Natural killer cell (primary cell): Measurements from ENCODE around the gene PLD2. TPM values are rescaled to one million over a fixed set of nuclear protein-coding genes. Genes with fewer than 3 reads are reported as not detected.
A peak's percentile ranks its signal among the peaks of the same experiment; 100 is the strongest.

Experiments used
- ATAC-seq, 3 donors: fragments of 150-1000 bp in 2 of 3; fragments of 200-7000 bp in 1 of 3; cut with Tn5 transposase; 1 replicate in 1 of 3; 2 replicates in 2 of 3; pipeline ENCODE4 v1.10.0; 2021; ENCODE audit warnings: mild to moderate bottlenecking in 2 of 3, moderate library complexity in 2 of 3
- DNase-seq, 2 donors: peaks; one replicate each; pipeline versions ENCODE4 v3.0.0 to v3.0.0-alpha.2; 2013 to 2021; ENCODE audit warnings: mixed read lengths in 1 of 2
- H3K27ac ChIP-seq: one replicate; pipeline ENCODE4 v1.5.1; 2013; ENCODE audit warnings: mild to moderate bottlenecking, low read length
- H3K27me3 ChIP-seq: one replicate; pipeline ENCODE4 v1.6.1; 2013; ENCODE audit warnings: low read length; ENCODE audit not compliant: control insufficient read depth, insufficient read depth
- H3K36me3 ChIP-seq: one replicate; pipeline ENCODE4 v1.6.1; 2013; ENCODE audit warnings: low read length; ENCODE audit not compliant: control insufficient read depth, insufficient read depth
- H3K4me1 ChIP-seq: one replicate; pipeline ENCODE4 v1.6.1; 2013; ENCODE audit warnings: low read length; ENCODE audit not compliant: control insufficient read depth, insufficient read depth
- H3K4me3 ChIP-seq: one replicate; pipeline ENCODE4 v1.5.1; 2013; ENCODE audit warnings: low read length
- H3K9me3 ChIP-seq: one replicate; pipeline ENCODE4 v1.6.1; 2013; ENCODE audit warnings: low read length; ENCODE audit not compliant: control insufficient read depth, insufficient read depth
- H3K27ac Mint-ChIP-seq, 2 donors: one replicate each; pipeline ENCODE4 v1.8.0; 2022; ENCODE audit warnings: mild to moderate bottlenecking in 2 of 2, mixed read lengths in 2 of 2, moderate library complexity in 1 of 2
- H3K27me3 Mint-ChIP-seq, 2 donors: one replicate each; pipeline ENCODE4 v1.8.0; 2022; ENCODE audit warnings: low read depth in 2 of 2, mixed read lengths in 2 of 2
- H3K36me3 Mint-ChIP-seq: one replicate; pipeline ENCODE4 v1.8.0; 2022; ENCODE audit warnings: mixed read lengths
- H3K4me1 Mint-ChIP-seq, 2 donors: one replicate each; pipeline ENCODE4 v1.8.0; 2022; ENCODE audit warnings: mixed read lengths in 2 of 2
- H3K4me3 Mint-ChIP-seq: one replicate; pipeline ENCODE4 v1.8.0; 2022; ENCODE audit warnings: mild to moderate bottlenecking, moderate library complexity, mixed read lengths
- H3K9me3 Mint-ChIP-seq, 2 donors: one replicate each; pipeline ENCODE4 v1.8.0; 2022; ENCODE audit warnings: mixed read lengths in 2 of 2
- WGBS: methylation state at CpG from one replicate; pipeline ENCODE4 v1.1.7; 2013; ENCODE audit warnings: missing lambda C conversion rate; ENCODE audit not compliant: insufficient coverage; 5-methylcytosine and 5-hydroxymethylcytosine counted together
- intact Hi-C: fragments of 100-400 bp; cut with micrococcal nuclease; formaldehyde crosslinking; loops from one replicate; pipeline ENCODE4 v1.14.2; 2022
- total RNA-seq, 4 donors: library from RNA; stranded (reverse); fragments of 120-200 nt in 1 of 4; gene quantifications; one replicate each; pipeline versions ENCODE4 v1.2.3 to v1.2.4, GENCODE V29; 2013 to 2022
- TF ChIP-seq, protein P1 (sequence below): fragments of 200-600 bp; IDR thresholded peaks from one replicate; pipeline ENCODE4 v1.8.0; 2022; ENCODE audit warnings: antibody characterized with exemption

The PLD2 gene
- total RNA-seq, 3 donors from 2014 or later (not counting 1 experiment from before 2014, with no cell fraction given): 20.8 to 22.7 (median 21.3) TPM

DNA sequence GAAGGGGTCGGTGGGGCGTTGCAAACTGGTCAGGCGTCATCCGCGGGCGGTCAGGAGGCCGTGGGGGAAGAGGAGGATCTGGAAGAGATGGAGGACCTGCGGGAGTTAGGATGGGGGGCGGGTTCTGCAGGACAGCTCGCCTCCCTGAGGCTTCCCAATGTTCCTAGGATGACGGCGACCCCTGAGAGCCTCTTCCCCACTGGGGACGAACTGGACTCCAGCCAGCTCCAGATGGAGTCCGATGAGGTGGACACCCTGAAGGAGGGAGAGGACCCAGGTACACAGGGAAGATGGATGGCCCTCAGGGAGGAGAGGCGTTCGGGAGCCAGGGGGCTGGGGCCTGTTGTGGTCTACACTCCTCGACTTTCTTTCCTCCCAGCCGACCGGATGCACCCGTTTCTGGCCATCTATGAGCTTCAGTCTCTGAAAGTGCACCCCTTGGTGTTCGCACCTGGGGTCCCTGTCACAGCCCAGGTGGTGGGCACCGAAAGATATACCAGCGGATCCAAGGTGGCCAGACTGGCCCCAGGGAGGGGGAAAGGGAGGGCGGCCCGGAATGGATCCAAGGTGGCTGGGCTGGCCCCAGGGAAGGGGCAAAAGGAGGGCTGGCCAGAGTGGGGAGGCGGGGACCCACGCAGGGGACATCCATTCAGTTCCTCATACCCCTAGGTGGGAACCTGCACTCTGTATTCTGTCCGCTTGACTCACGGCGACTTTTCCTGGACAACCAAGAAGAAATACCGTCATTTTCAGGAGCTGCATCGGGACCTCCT, 839 bp downstream of the PLD2 start:
- H3K4me1 ChIP-seq: peaks cover 10% of the 10 kb centered on the region
- intact Hi-C loops: loop anchor here (2.0 kb wide), 1 partner anchor 17 kb away; no protein-coding TSS in a partner anchor
- H3K4me3 ChIP-seq: no peak overlapping the region
- no peaks in the 10 kb centered on the region for H3K36me3 ChIP-seq
- TF ChIP-seq, protein P1, sequence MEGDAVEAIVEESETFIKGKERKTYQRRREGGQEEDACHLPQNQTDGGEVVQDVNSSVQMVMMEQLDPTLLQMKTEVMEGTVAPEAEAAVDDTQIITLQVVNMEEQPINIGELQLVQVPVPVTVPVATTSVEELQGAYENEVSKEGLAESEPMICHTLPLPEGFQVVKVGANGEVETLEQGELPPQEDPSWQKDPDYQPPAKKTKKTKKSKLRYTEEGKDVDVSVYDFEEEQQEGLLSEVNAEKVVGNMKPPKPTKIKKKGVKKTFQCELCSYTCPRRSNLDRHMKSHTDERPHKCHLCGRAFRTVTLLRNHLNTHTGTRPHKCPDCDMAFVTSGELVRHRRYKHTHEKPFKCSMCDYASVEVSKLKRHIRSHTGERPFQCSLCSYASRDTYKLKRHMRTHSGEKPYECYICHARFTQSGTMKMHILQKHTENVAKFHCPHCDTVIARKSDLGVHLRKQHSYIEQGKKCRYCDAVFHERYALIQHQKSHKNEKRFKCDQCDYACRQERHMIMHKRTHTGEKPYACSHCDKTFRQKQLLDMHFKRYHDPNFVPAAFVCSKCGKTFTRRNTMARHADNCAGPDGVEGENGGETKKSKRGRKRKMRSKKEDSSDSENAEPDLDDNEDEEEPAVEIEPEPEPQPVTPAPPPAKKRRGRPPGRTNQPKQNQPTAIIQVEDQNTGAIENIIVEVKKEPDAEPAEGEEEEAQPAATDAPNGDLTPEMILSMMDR: no peak
- H3K36me3 Mint-ChIP-seq: no peaks in the 10 kb centered on the region
- H3K27ac Mint-ChIP-seq: peak overlapping the region in 1 of 2 donors; percentile 3
- no peaks in the 10 kb centered on the region for H3K9me3 ChIP-seq
- H3K4me1 Mint-ChIP-seq: peaks cover 5 to 6% of the 10 kb centered on the region in 2 donors
- DNase-seq (no peak), ATAC-seq (no peak)
- no peaks in the 10 kb centered on the region for H3K27me3 ChIP-seq
- 48% methylated on average over 32 of the region's 32 CpGs for WGBS
- H3K27me3 Mint-ChIP-seq: no peaks in the 10 kb centered on the region
- no peaks in the 10 kb centered on the region for H3K9me3 Mint-ChIP-seq
- H3K4me3 Mint-ChIP-seq: peak overlapping the region; percentile 85
- no peak overlapping the region for H3K27ac ChIP-seq

DNA sequence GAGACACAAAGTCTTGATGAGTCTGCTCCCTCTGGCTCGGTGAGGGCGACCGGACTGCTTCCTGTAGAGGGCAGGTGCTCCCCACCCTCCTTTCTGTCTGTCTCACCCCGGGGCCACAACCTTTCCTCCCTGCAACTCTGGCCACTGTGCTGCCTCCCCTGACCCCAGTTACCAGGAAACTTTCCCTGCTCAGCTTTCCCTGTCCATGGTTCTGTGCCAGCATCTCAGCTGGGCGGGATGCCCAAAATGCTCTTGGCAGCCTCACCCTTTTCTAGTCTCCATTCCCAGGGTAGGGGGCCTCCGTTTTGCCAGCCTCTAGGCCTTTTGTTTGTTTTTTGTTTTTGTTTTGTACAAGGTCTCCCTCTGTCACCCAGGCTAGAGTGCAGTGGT, 1.4 kb downstream of the PLD2 start:
- no peaks in the 10 kb centered on the region for H3K27me3 Mint-ChIP-seq
- H3K4me3 Mint-ChIP-seq: peak overlapping the region; percentile 85
- Histone ChIP-seq H3K4me1 (peaks cover 10% of the 10 kb centered on the region), H3K36me3 (no peaks in the 10 kb centered on the region), H3K27me3 (no peaks in the 10 kb centered on the region), H3K9me3 (no peaks in the 10 kb centered on the region), H3K27ac (no peak overlapping the region), H3K4me3 (no peak overlapping the region)
- no peak for ATAC-seq
- H3K27ac Mint-ChIP-seq: peak overlapping the region in 1 of 2 donors; percentile 3
- intact Hi-C loops: no loop called here
- peaks cover 5 to 6% of the 10 kb centered on the region in 2 donors for H3K4me1 Mint-ChIP-seq
- no peaks in the 10 kb centered on the region for H3K9me3 Mint-ChIP-seq
- H3K36me3 Mint-ChIP-seq: no peaks in the 10 kb centered on the region
- TF ChIP-seq, protein P1: no peak
- no peak for DNase-seq
- WGBS: 80% methylated on average over 5 of the region's 6 CpGs

DNA sequence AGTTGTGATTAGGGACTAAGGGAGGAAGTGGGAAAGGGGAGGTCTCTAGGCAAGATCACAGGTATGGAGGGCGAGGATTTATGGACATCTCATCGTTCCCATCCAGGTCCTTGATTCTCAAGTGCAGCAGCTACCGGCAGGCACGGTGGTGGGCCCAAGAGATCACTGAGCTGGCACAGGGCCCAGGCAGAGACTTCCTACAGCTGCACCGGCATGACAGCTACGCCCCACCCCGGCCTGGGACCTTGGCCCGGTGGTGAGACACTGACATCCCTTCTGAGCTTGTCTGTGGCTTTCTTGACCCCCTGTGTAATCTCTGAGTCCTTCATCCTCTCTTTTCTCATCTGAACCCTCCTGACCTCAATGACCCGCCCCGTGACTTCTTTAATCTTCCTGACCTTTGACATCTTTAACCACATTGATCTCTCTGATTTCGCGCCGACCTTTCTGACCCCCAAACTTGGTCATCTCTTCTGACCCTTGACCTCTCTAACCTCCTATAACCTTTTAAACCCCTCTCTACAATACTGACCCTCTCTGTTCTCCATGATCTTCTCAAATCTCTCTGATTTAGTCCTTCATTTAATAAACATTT, 3.8 kb downstream of the PLD2 start:
- intact Hi-C loops: no loop called here
- H3K27ac Mint-ChIP-seq: no peak overlapping the region
- H3K4me3 Mint-ChIP-seq: peak overlapping the region; percentile 37
- no peaks in the 10 kb centered on the region for H3K9me3 ChIP-seq
- no peaks in the 10 kb centered on the region for H3K27me3 ChIP-seq
- ATAC-seq: no peak
- H3K4me1 ChIP-seq: peaks cover 10% of the 10 kb centered on the region
- H3K27me3 Mint-ChIP-seq: no peaks in the 10 kb centered on the region
- H3K36me3 Mint-ChIP-seq: no peaks in the 10 kb centered on the region
- TF ChIP-seq, protein P1: no peak
- peaks cover 5 to 6% of the 10 kb centered on the region in 2 donors for H3K4me1 Mint-ChIP-seq
- whole genome bisulfite sequencing: 68% methylated on average over 13 of the region's 13 CpGs
- DNase-seq: no peak
- H3K27ac ChIP-seq: no peak overlapping the region
- no peaks in the 10 kb centered on the region for H3K9me3 Mint-ChIP-seq
- H3K4me3 ChIP-seq: no peak overlapping the region
- no peaks in the 10 kb centered on the region for H3K36me3 ChIP-seq
